ENCODE measurements around the gene PSMC3. TPM values are rescaled to one million over a fixed set of nuclear protein-coding genes. Genes with fewer than 3 reads are reported as not detected.

PSMC3 gene
- total RNA-seq (2014; rRNA removed; shearing (Covaris generic)): 195 and 221 TPM in 2 replicates

- DNase-seq (ENCODE audit: low spot score): peak; percentile 85
Measured at GRCh38 chr11:47426062-47426956, at the start of gene PSMC3. PSMC3 (minus strand) TSS chr11:47426439; CDS start chr11:47426279, 160 bp downstream.

GRCh38 chr11:47470671-47471070, 44.4 kb upstream of the PSMC3 start:
- no peak for DNase-seq (ENCODE audit: low spot score)

DNA sequence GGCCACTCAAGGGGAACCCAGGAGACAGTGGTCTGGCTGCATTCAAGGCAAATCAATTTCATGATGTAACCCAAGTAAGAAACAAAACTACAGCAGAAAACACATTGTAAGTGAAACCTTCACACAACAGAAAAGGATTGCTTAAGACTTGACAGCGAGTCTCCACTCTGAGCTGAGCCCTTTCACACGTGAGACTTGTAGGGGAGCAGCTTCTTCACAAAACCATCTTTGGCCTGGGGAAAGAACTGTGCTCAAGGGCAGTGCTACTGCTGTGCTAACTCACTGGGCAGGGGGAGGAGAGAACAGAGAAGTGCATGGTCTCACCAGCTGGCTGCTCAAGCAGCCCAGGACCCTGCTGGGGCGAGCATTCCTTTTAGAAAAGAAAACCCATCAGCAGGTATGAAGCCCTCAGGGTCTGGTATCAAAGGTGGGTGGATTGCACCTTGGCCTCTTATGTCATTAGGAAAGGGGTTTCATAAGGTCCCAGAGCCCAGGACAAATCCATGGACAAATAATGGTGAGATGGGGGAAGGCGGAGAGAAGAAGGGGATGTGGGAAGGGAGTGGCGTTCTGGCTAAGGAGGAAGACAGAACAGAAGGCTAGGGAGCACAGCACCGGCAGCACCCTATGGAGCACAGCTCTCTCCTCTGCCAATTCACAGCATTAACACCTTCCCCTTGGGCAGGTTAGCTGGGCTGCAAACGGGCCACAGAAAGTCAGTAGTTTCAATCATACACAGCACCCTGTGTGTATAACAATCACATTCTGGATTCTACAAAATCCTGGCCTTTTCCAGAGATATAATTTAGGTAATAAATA, 43.3 kb upstream of the PSMC3 start:
- no peak for DNase-seq (ENCODE audit: low spot score)

DNA sequence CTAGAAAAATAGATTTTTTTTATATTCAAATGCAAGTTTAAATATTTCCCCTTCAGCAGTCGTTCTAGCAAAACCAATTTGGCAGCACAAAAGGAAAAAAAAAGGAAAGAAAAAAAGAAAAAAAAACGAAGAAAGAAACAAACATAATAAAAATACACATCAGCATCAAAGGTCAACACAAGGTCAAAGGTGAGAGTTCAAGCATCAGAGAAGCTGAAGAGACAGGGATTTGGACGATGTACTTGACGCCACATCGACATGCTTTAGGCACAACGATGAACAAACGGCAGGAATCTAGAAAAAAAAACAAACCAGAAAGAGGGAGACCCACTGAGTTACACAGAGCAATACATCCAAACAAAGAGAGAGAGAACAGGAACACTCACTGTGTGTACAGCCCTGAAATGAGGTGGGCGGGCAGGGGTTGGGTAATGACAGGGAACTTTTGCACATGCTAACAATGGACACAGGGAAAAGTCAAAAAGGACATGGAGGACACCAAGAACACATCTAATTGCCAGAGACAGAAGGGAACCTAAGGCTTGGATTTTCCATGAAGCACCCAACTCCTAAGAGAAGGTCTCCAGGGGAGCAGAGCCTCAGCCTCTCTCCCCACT, 42.5 kb upstream of the PSMC3 start:
- no peak for DNase-seq (ENCODE audit: low spot score)

GRCh38 chr11:47467357-47467756, 41.1 kb upstream of the PSMC3 start:
- no peak for DNase-seq (ENCODE audit: low spot score)

DNA sequence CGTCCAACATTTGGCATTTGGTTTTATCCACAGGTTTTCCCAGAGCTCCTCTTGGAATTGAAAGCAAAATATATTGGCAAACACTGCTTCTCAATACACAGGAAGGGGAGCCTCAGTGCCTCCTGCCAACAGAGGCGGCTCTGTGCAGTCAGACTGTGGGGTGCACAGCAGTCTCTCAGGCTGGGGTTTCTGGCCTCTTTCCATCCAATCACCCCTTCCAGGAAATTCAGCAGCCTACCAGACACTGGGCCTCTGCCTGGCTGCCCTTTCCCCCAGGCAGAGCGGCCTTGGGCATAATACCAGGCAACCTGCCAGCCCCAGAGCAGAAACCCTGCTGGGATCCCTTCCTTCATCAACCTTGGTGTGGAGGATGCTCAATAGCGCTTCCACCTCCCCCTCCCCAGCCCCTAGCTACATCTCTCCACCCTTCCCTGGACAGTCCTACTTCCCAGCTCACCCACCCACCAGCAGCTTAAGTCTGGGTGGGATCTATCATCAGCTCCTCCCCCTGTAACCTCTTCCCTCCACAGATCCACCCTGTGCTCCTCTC, 40.5 kb upstream of the PSMC3 start:
- peak; percentile 20 for DNase-seq (ENCODE audit: low spot score)

DNA sequence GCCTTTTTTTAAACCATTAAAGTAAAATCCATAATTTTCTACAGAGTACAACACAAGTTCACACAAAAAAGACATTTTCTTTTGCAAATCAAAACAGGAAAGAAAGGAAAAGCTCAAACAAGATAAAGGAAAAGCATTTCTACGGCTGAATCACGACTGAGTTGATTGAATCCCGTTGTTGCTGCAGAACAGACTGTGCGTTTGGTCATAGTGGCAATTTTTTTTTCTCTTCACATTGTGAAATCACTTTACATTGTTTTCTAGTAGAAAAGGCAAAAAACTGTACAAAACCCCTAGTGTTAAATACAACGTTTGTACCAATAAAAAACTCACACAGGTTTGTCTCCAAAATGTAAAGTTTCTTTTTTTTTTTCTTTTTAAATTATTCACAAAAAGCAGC, 40.0 kb upstream of the PSMC3 start:
- DNase-seq (ENCODE audit: low spot score): no peak

GRCh38 chr11:47464483-47464882, 38.2 kb upstream of the PSMC3 start:
- no peak for DNase-seq (ENCODE audit: low spot score)

GRCh38 chr11:47461876-47462275, 35.6 kb upstream of the PSMC3 start:
- DNase-seq (ENCODE audit: low spot score): no peak

- DNase-seq (ENCODE audit: low spot score): no peak
Measured at GRCh38 chr11:47460571-47461235, 34.5 kb upstream of the PSMC3 start.

GRCh38 chr11:47454258-47454671, 28.0 kb upstream of the PSMC3 start:
- peak; percentile 81 for DNase-seq (ENCODE audit: low spot score)

- DNase-seq (ENCODE audit: low spot score): no peak
Measured at GRCh38 chr11:47453365-47453764, 27.1 kb upstream of the PSMC3 start.

GRCh38 chr11:47451990-47452389, 25.8 kb upstream of the PSMC3 start:
- no peak for DNase-seq (ENCODE audit: low spot score)

GRCh38 chr11:47451436-47451835, 25.2 kb upstream of the PSMC3 start:
- no peak for DNase-seq (ENCODE audit: low spot score)

GRCh38 chr11:47449541-47449940, 23.3 kb upstream of the PSMC3 start:
- DNase-seq (ENCODE audit: low spot score): no peak

- DNase-seq (ENCODE audit: low spot score): no peak
Measured at GRCh38 chr11:47448566-47449427, 22.6 kb upstream of the PSMC3 start, which contains the start of gene RAPSN. RAPSN (minus strand) TSS chr11:47449136; CDS start chr11:47448964, 172 bp downstream.

GRCh38 chr11:47447906-47448305, 21.7 kb upstream of the PSMC3 start:
- DNase-seq (ENCODE audit: low spot score): no peak

DNA sequence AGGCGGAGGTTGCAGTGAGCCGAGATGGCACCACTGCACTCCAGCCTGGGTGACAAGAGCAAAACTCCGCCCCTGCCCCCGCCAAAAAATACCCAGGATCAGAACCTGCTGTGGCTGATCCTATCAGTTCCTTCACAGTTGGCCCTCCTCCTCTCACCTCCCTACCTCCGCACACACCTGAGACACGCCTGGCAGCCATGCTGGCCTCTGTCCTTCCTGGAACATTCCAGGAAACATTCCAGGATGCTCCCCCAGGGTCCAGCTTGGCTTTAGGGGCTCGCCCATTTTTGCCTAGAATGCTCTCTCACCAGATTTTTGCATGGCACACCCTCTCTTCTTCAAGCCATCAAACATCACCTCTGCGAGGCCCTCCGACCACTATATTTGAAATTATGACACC, 20.6 kb upstream of the PSMC3 start:
- DNase-seq (ENCODE audit: low spot score): no peak

DNA sequence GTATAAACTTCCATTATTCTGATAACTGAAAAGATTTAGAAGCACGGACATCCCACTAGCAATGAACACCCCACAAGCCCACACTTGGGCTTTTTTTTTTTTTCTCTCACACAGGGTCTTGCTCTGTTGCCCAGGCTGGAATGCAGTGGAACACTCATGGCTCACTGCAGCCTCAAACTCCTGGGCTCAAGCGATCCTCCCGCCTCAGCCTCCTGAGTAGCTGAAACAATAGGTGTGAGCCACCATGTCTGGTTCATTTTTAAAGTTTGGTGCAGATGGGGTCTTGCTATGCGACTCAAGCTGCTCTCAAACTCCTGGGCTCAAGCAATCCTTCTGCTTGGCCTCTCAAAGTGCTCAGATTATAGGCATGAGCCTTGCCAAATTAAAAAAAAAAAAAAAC, 19.6 kb upstream of the PSMC3 start:
- no peak for DNase-seq (ENCODE audit: low spot score)

GRCh38 chr11:47443817-47444216, 17.6 kb upstream of the PSMC3 start:
- no peak for DNase-seq (ENCODE audit: low spot score)
